ENCODE results near the gene NTNG1. TPM values are rescaled to one million over a fixed set of nuclear protein-coding genes. Genes with fewer than 3 reads are reported as not detected.

Gene NTNG1
- total and polyA plus RNA-seq, 5 donors from 2014 or later = not detected

GRCh38 chr1:107525961-107526360, 385.1 kb downstream of the NTNG1 start:
- peaks cover 0 to 3% (median 0%) of the 10 kb centered on the region in 4 donors for H3K4me1 Mint-ChIP-seq
- Histone ChIP-seq H3K4me1 (ENCODE audit: control insufficient read depth, insufficient read depth, low read length, poor library complexity, severe bottlenecking) (no peaks in the 10 kb centered on the region), H3K36me3 (ENCODE audit: control insufficient read depth, insufficient read depth, low read length) (no peaks in the 10 kb centered on the region), H3K27me3 (ENCODE audit: control insufficient read depth, insufficient read depth, low read length) (peaks cover 6% of the 10 kb centered on the region), H3K9me3 (ENCODE audit: control insufficient read depth in 2 of 2, low read length in 2 of 2) (no peaks in the 10 kb centered on the region), H3K27ac (ENCODE audit: insufficient read depth, low read length, poor library complexity, severe bottlenecking) (no peak overlapping the region), H3K4me3 (ENCODE audit: low read depth, low read length) (no peak overlapping the region)
- H3K4me3 Mint-ChIP-seq = no peak overlapping the region
- H3K36me3 Mint-ChIP-seq = no peaks in the 10 kb centered on the region
- H3K9me3 Mint-ChIP-seq = peaks cover 0 to 2% (median 0%) of the 10 kb centered on the region in 7 donors
- DNase-seq (no peak), ATAC-seq (ENCODE audit: low read depth in 2 of 2) (no peak)
- H3K27ac Mint-ChIP-seq = no peak overlapping the region
- no peaks in the 10 kb centered on the region for H3K27me3 Mint-ChIP-seq

GRCh38 chr1:107526524-107527198, 385.8 kb downstream of the NTNG1 start:
- H3K9me3 Mint-ChIP-seq = no peaks in the 10 kb centered on the region
- Histone ChIP-seq H3K9me3 (ENCODE audit: control insufficient read depth in 2 of 2, low read length in 2 of 2) (no peaks in the 10 kb centered on the region), H3K36me3 (ENCODE audit: control insufficient read depth, insufficient read depth, low read length) (no peaks in the 10 kb centered on the region), H3K4me1 (ENCODE audit: control insufficient read depth, insufficient read depth, low read length, poor library complexity, severe bottlenecking) (no peaks in the 10 kb centered on the region), H3K4me3 (ENCODE audit: low read depth, low read length) (no peak overlapping the region), H3K27ac (ENCODE audit: insufficient read depth, low read length, poor library complexity, severe bottlenecking) (no peak overlapping the region), H3K27me3 (ENCODE audit: control insufficient read depth, insufficient read depth, low read length) (peaks cover 6% of the 10 kb centered on the region)
- no peaks in the 10 kb centered on the region for H3K27me3 Mint-ChIP-seq
- ATAC-seq (ENCODE audit: low read depth in 2 of 2) (no peak), DNase-seq (no peak)
- H3K36me3 Mint-ChIP-seq = no peaks in the 10 kb centered on the region
- no peak overlapping the region for H3K27ac Mint-ChIP-seq
- peaks cover 0 to 3% (median 0%) of the 10 kb centered on the region in 4 donors for H3K4me1 Mint-ChIP-seq
- no peak overlapping the region for H3K4me3 Mint-ChIP-seq

- H3K27ac Mint-ChIP-seq = no peak overlapping the region
- DNase-seq = peak in 1 of 3 donors; percentile 28
- no peak overlapping the region for H3K4me3 Mint-ChIP-seq
Observed at GRCh38 chr1:107529511-107530149, 388.8 kb downstream of the NTNG1 start.

GRCh38 chr1:107530543-107530942, 389.7 kb downstream of the NTNG1 start:
- Mint-ChIP-seq H3K36me3 (no peaks in the 10 kb centered on the region), H3K4me3 (no peak overlapping the region), H3K4me1 (peaks cover 0 to 3% (median 0%) of the 10 kb centered on the region in 4 donors), H3K27ac (no peak overlapping the region), H3K27me3 (peaks cover 13% of the 10 kb centered on the region), H3K9me3 (no peaks in the 10 kb centered on the region)
- ATAC-seq (ENCODE audit: low read depth in 2 of 2) (no peak), DNase-seq (no peak)
- Histone ChIP-seq H3K4me1 (ENCODE audit: control insufficient read depth, insufficient read depth, low read length, poor library complexity, severe bottlenecking) (no peaks in the 10 kb centered on the region), H3K27me3 (ENCODE audit: control insufficient read depth, insufficient read depth, low read length) (peaks cover 6% of the 10 kb centered on the region), H3K9me3 (ENCODE audit: control insufficient read depth in 2 of 2, low read length in 2 of 2) (no peaks in the 10 kb centered on the region), H3K36me3 (ENCODE audit: control insufficient read depth, insufficient read depth, low read length) (no peaks in the 10 kb centered on the region), H3K27ac (ENCODE audit: insufficient read depth, low read length, poor library complexity, severe bottlenecking) (no peak overlapping the region), H3K4me3 (ENCODE audit: low read depth, low read length) (no peak overlapping the region)

More at GRCh38 chr1:107529511-107530149, 388.8 kb downstream of the NTNG1 start:
- H3K27me3 Mint-ChIP-seq = peaks cover 7% of the 10 kb centered on the region
- Histone ChIP-seq H3K4me3 (ENCODE audit: low read depth, low read length) (no peak overlapping the region), H3K27ac (ENCODE audit: insufficient read depth, low read length, poor library complexity, severe bottlenecking) (no peak overlapping the region), H3K4me1 (ENCODE audit: control insufficient read depth, insufficient read depth, low read length, poor library complexity, severe bottlenecking) (no peaks in the 10 kb centered on the region), H3K9me3 (ENCODE audit: control insufficient read depth in 2 of 2, low read length in 2 of 2) (no peaks in the 10 kb centered on the region), H3K27me3 (ENCODE audit: control insufficient read depth, insufficient read depth, low read length) (peaks cover 6% of the 10 kb centered on the region), H3K36me3 (ENCODE audit: control insufficient read depth, insufficient read depth, low read length) (no peaks in the 10 kb centered on the region)
- no peaks in the 10 kb centered on the region for H3K36me3 Mint-ChIP-seq
- H3K9me3 Mint-ChIP-seq = no peaks in the 10 kb centered on the region
- ATAC-seq (ENCODE audit: low read depth in 2 of 2) = no peak
- peaks cover 0 to 3% (median 0%) of the 10 kb centered on the region in 4 donors for H3K4me1 Mint-ChIP-seq

- Mint-ChIP-seq H3K27ac (no peak overlapping the region), H3K27me3 (peaks cover 13% of the 10 kb centered on the region), H3K36me3 (no peaks in the 10 kb centered on the region), H3K4me3 (no peak overlapping the region), H3K4me1 (peaks cover 0 to 3% (median 0%) of the 10 kb centered on the region in 4 donors), H3K9me3 (no peaks in the 10 kb centered on the region)
- H3K36me3 ChIP-seq (ENCODE audit: control insufficient read depth, insufficient read depth, low read length) = no peaks in the 10 kb centered on the region
- H3K27ac ChIP-seq (ENCODE audit: insufficient read depth, low read length, poor library complexity, severe bottlenecking) = no peak overlapping the region
- ATAC-seq (ENCODE audit: low read depth in 2 of 2) = no peak
- H3K9me3 ChIP-seq (ENCODE audit: control insufficient read depth in 2 of 2, low read length in 2 of 2) = no peaks in the 10 kb centered on the region
- no peaks in the 10 kb centered on the region for H3K4me1 ChIP-seq (ENCODE audit: control insufficient read depth, insufficient read depth, low read length, poor library complexity, severe bottlenecking)
- H3K4me3 ChIP-seq (ENCODE audit: low read depth, low read length) = no peak overlapping the region
- peaks cover 4% of the 10 kb centered on the region for H3K27me3 ChIP-seq (ENCODE audit: control insufficient read depth, insufficient read depth, low read length)
- no peak for DNase-seq
Observed at GRCh38 chr1:107531065-107531908, 390.4 kb downstream of the NTNG1 start.

GRCh38 chr1:107532318-107532717, 391.5 kb downstream of the NTNG1 start:
- H3K27ac ChIP-seq (ENCODE audit: insufficient read depth, low read length, poor library complexity, severe bottlenecking) = no peak overlapping the region
- Mint-ChIP-seq H3K36me3 (no peaks in the 10 kb centered on the region), H3K27me3 (peaks cover 13% of the 10 kb centered on the region), H3K27ac (no peak overlapping the region), H3K4me1 (peaks cover 0 to 3% (median 0%) of the 10 kb centered on the region in 4 donors), H3K9me3 (no peaks in the 10 kb centered on the region), H3K4me3 (no peak overlapping the region)
- no peaks in the 10 kb centered on the region for H3K4me1 ChIP-seq (ENCODE audit: control insufficient read depth, insufficient read depth, low read length, poor library complexity, severe bottlenecking)
- no peaks in the 10 kb centered on the region for H3K9me3 ChIP-seq (ENCODE audit: control insufficient read depth in 2 of 2, low read length in 2 of 2)
- peaks cover 4% of the 10 kb centered on the region for H3K27me3 ChIP-seq (ENCODE audit: control insufficient read depth, insufficient read depth, low read length)
- ATAC-seq (ENCODE audit: low read depth in 2 of 2) = no peak
- H3K4me3 ChIP-seq (ENCODE audit: low read depth, low read length) = no peak overlapping the region
- H3K36me3 ChIP-seq (ENCODE audit: control insufficient read depth, insufficient read depth, low read length) = no peaks in the 10 kb centered on the region
- no peak for DNase-seq
